Right lobe of liver (tissue), 6 donors: Measurements from ENCODE around the gene RGS10. TPM values are rescaled to one million over a fixed set of nuclear protein-coding genes. Genes with fewer than 3 reads are reported as not detected.

Source experiments
- ATAC-seq, 4 donors: fragments of 200-7000 bp; cut with Tn5 transposase; one replicate each; pipeline ENCODE4 v1.9.1; 2020; ENCODE audit warnings: mild to moderate bottlenecking in 4 of 4, moderate library complexity in 4 of 4
- DNase-seq, 3 donors: peaks; one replicate each; pipeline ENCODE4 v3.0.0-alpha.2; 2020
- H3K27ac ChIP-seq, 3 donors: fragments of 200-600 bp; one replicate each; pipeline ENCODE4 v1.8.0; 2022
- H3K27me3 ChIP-seq, 2 donors: fragments of 200-600 bp; one replicate each; pipeline ENCODE4 v1.8.0; 2022
- H3K36me3 ChIP-seq, 4 donors: fragments of 200-600 bp; sonication (generic) in 1 of 4; one replicate each; pipeline versions ENCODE4 v1.5.1 to v1.8.0; 2017 to 2022; ENCODE audit warnings: control low read depth in 1 of 4
- H3K4me1 ChIP-seq, 4 donors: fragments of 200-600 bp; sonication (generic) in 1 of 4; one replicate each; pipeline versions ENCODE4 v1.5.1 to v1.8.0; 2017 to 2022; ENCODE audit warnings: control low read depth in 1 of 4
- H3K4me3 ChIP-seq, 3 donors: fragments of 200-600 bp; one replicate each; pipeline ENCODE4 v1.8.0; 2022
- H3K9me3 ChIP-seq, 4 donors: fragments of 200-600 bp; sonication (generic) in 1 of 4; one replicate each; pipeline versions ENCODE4 v1.5.1 to v1.8.0; 2017 to 2022; ENCODE audit warnings: control low read depth in 1 of 4
- POLR2A ChIP-seq: fragments of 450-650 bp; IDR thresholded peaks from one replicate; pipeline ENCODE4 v1.6.1; 2017; ENCODE audit warnings: antibody characterized with exemption, mild to moderate bottlenecking
- WGBS: methylation state at CpG from one replicate; pipeline ENCODE4 v1.1.6; 2018; ENCODE audit warnings: low coverage, low lambda C conversion rate; ENCODE audit not compliant: insufficient coverage; ENCODE audit errors: missing lambda C conversion rate; 5-methylcytosine and 5-hydroxymethylcytosine counted together
- intact Hi-C, 2 donors: fragments of 100-400 bp; cut with DNase I; formaldehyde crosslinking; loops; one replicate each; pipeline versions ENCODE4 v1.11.2 to v1.14.1; 2022
- total RNA-seq, 6 experiments: library from RNA; depleted of rRNA in 2 of 6; stranded (reverse); fragments of >200 nt in 2 of 6; fragmentation: NEBNext Ultra II Directional in 3 of 6; extraction: Animal tissue kit (Norgen Biotek cat#: 25700) in 3 of 6; gene quantifications; one replicate each; pipeline versions ENCODE4 v1.1.0 to v1.2.4, GENCODE V29; 2016 to 2023
- TF ChIP-seq, protein P1 (sequence below), 4 donors: fragments of 200-600 bp in 3 of 4; fragments of 450-650 bp in 1 of 4; IDR thresholded peaks; one replicate each; pipeline versions ENCODE4 v1.5.1 to v1.8.0; 2016 to 2022; ENCODE audit warnings: antibody characterized with exemption in 4 of 4, mild to moderate bottlenecking in 2 of 4
- donor health status: DM: no; HTN: yes; CAD: no.
- donor health status: DM: no; HTN: no; CAD: no.
- donor health status: DM: no; HTN: no; CAD: no.
- donor health status: DM: no; HTN: yes; CAD: no.
- donor health status: DM: no; HTN: yes; CAD: no.

The RGS10 gene
- total RNA-seq, 6 experiments from 2014 or later = 0.95 to 5.2 (median 3.7) TPM

DNA sequence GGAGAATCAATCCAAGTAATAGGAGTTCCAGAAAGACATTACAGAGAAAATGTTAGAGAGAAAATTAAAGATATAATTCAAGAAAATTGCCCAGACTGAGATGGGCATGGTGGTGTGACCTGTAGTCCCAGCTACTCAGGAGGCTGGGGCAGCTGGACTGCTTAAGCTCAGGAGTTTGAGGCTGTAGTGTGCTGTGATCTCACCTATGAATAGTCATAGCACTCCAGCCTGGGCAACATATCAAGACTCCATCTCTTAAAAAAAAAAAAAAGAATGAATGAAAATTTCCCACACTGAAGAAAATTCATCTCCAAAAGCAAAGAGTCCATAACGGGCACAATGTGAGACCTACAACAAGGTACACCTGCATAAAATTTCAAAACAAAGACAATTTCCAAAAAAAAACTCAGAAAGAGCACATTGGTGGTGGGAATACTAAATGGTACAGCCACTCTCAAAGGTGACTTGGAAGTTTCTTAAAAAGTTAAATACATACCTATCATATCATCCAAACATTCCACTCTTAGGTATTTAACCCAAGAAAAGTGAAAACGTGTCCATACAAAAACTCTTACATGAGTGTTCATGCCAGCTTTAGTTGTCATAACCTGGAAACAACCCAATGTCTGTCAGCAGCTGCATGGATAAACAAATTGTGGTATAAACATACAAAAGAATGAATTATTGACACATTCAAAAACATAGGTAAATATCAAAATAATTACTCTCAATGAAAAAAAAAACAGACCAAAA is 6.9 kb upstream of the RGS10 start:
- Histone ChIP-seq H3K4me1 (no peaks in the 10 kb centered on the region), H3K4me3 (no peak overlapping the region), H3K27ac (no peak overlapping the region), H3K9me3 (no peaks in the 10 kb centered on the region), H3K27me3 (no peaks in the 10 kb centered on the region), H3K36me3 (no peaks in the 10 kb centered on the region)
- TF ChIP-seq POLR2A = no peak
- TF ChIP-seq, protein P1, sequence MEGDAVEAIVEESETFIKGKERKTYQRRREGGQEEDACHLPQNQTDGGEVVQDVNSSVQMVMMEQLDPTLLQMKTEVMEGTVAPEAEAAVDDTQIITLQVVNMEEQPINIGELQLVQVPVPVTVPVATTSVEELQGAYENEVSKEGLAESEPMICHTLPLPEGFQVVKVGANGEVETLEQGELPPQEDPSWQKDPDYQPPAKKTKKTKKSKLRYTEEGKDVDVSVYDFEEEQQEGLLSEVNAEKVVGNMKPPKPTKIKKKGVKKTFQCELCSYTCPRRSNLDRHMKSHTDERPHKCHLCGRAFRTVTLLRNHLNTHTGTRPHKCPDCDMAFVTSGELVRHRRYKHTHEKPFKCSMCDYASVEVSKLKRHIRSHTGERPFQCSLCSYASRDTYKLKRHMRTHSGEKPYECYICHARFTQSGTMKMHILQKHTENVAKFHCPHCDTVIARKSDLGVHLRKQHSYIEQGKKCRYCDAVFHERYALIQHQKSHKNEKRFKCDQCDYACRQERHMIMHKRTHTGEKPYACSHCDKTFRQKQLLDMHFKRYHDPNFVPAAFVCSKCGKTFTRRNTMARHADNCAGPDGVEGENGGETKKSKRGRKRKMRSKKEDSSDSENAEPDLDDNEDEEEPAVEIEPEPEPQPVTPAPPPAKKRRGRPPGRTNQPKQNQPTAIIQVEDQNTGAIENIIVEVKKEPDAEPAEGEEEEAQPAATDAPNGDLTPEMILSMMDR (IDR thresholded peaks at IDR 0.05) = no peak
- 41% methylated on average over 2 of the region's 2 CpGs for WGBS
- DNase-seq (peak in 1 of 3 donors; percentile 4), ATAC-seq (no peak)
- intact Hi-C loops = no loop called here

DNA sequence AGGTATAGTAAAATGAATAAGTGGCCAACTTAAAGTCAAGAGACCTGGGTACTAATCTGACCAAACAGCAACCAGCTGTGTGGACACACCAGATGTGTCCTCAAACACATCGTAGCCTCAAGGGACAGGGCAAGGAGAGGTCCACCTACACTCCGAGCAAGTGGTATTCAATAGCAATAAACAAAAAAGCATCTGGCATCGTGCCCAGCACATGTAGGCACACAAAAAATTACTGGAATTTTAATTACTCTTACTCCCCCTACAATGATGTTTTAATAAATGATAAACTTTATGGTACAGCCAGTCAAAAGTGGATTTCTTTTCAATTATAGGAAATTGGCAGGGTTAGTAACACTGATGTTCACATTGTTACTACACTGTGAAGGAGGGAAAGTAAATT is 3.5 kb upstream of the RGS10 start:
- 38% methylated on average over 3 of the region's 3 CpGs for WGBS
- no peak for ATAC-seq
- no peaks in the 10 kb centered on the region for H3K9me3 ChIP-seq
- no peak for TF ChIP-seq POLR2A
- TF ChIP-seq, protein P1 (IDR thresholded peaks at IDR 0.05) = no peak
- intact Hi-C loops = no loop called here
- H3K4me1 ChIP-seq = peaks cover 0 to 16% (median 0%) of the 10 kb centered on the region in 4 donors
- DNase-seq = no peak
- peaks cover 0 to 12% of the 10 kb centered on the region in 2 donors for H3K27me3 ChIP-seq
- no peak overlapping the region for H3K27ac ChIP-seq
- no peak overlapping the region for H3K4me3 ChIP-seq
- H3K36me3 ChIP-seq = no peaks in the 10 kb centered on the region

- peaks cover 0 to 16% (median 0%) of the 10 kb centered on the region in 4 donors for H3K4me1 ChIP-seq
- ATAC-seq (no peak), DNase-seq (no peak)
- H3K27me3 ChIP-seq = peaks cover 0 to 12% of the 10 kb centered on the region in 2 donors
- WGBS = 41% methylated on average over 4 of the region's 4 CpGs
- no peak overlapping the region for H3K4me3 ChIP-seq
- H3K27ac ChIP-seq = no peak overlapping the region
- intact Hi-C loops = no loop called here
- H3K36me3 ChIP-seq = no peaks in the 10 kb centered on the region
- TF ChIP-seq, protein P1 (IDR thresholded peaks at IDR 0.05) = no peak
- TF ChIP-seq POLR2A = no peak
- no peaks in the 10 kb centered on the region for H3K9me3 ChIP-seq
Measured at GRCh38 chr10:119545310-119545709, 2.8 kb upstream of the RGS10 start.

DNA sequence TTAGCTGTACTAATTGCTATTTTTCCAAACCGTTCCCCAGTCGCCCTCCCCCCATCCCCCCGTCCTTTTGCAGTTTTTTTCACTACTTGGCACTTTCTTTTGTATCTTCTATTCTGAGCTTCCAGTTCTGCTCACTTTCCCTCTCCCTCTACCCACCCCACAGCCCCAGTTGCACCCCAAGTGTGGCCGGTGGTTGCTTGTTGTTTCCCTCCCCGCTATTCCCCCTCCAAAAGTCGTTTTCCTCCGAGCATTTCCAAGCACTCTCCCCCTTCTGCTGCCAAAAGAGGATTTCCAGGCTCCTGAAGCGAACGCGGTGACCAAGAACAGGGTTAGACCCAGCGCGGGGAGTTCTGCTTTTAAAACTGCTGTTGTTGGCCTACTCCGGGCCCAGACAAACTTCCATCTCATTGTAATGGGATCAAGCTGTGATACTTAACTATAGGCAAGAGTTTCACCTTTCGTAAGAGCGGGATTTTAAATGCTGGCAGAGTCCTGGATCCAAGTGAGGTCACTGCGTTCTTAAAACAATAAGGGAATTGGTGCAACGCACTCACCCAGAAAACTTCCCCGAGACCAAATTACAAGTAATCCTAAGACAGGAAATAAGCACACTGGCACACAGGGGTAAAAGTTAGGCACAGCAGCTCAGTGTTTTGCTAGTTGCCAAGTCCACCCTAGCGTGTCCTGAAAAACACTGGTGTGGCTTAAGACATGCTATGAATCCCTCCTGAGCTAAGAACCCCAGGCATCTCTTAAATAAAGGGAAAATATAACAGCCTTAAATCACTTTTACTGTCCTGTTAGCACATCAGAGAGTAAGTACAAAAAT is 1.5 kb upstream of the RGS10 start:
- Histone ChIP-seq H3K36me3 (no peaks in the 10 kb centered on the region), H3K27me3 (peaks cover 0 to 12% of the 10 kb centered on the region in 2 donors), H3K4me1 (peaks cover 0 to 16% (median 0%) of the 10 kb centered on the region in 4 donors), H3K9me3 (no peaks in the 10 kb centered on the region), H3K4me3 (no peak overlapping the region), H3K27ac (no peak overlapping the region)
- DNase-seq = no peak
- no peak for TF ChIP-seq POLR2A
- TF ChIP-seq, protein P1 (IDR thresholded peaks at IDR 0.05) = no peak
- no peak for ATAC-seq
- intact Hi-C loops = no loop called here
- WGBS = 64% methylated on average over 16 of the region's 19 CpGs
